HUES48 (cell line): ENCODE measurements around the gene RBM5.

Source experiments
- H3K27ac ChIP-seq: one replicate; pipeline ENCODE4 v1.7.0; 2013; ENCODE audit warnings: low read depth, low read length, inconsistent platforms
- H3K27me3 ChIP-seq: 2 replicates; pipeline ENCODE4 v1.6.1; 2013; ENCODE audit warnings: mild to moderate bottlenecking, low read length; ENCODE audit not compliant: control insufficient read depth, insufficient read depth
- H3K36me3 ChIP-seq: 2 replicates; pipeline ENCODE4 v1.6.1; 2013; ENCODE audit warnings: low read length; ENCODE audit not compliant: control insufficient read depth, insufficient read depth
- H3K4me1 ChIP-seq: 2 replicates; pipeline ENCODE4 v1.6.1; 2013; ENCODE audit warnings: mild to moderate bottlenecking, low read length; ENCODE audit not compliant: control insufficient read depth, insufficient read depth
- H3K4me3 ChIP-seq: 2 replicates; pipeline ENCODE4 v1.5.1; 2013; ENCODE audit warnings: mild to moderate bottlenecking, low read depth, low read length
- H3K9ac ChIP-seq: 2 replicates; pipeline ENCODE4 v1.6.1; 2013; ENCODE audit warnings: mild to moderate bottlenecking, low read depth, low read length, moderate library complexity
- H3K9me3 ChIP-seq: 2 replicates; pipeline ENCODE4 v1.6.1; 2013; ENCODE audit warnings: low read length; ENCODE audit not compliant: control insufficient read depth, insufficient read depth

The RBM5 gene

GRCh38 chr3:50163572-50164455 is 75.1 kb downstream of the RBM5 start:
- Histone ChIP-seq H3K4me3 (no peak overlapping the region), H3K36me3 (peaks cover 43% of the 10 kb centered on the region), H3K27me3 (no peaks in the 10 kb centered on the region), H3K27ac (no peak overlapping the region), H3K4me1 (peaks cover 29% of the 10 kb centered on the region), H3K9me3 (no peaks in the 10 kb centered on the region), H3K9ac (no peak overlapping the region)

GRCh38 chr3:50164481-50164880 is 75.8 kb downstream of the RBM5 start:
- Histone ChIP-seq H3K9me3 (no peaks in the 10 kb centered on the region), H3K4me3 (no peak overlapping the region), H3K27ac (no peak overlapping the region), H3K9ac (no peak overlapping the region), H3K36me3 (peaks cover 38% of the 10 kb centered on the region), H3K27me3 (no peaks in the 10 kb centered on the region), H3K4me1 (peaks cover 25% of the 10 kb centered on the region)

- Histone ChIP-seq H3K27me3 (no peaks in the 10 kb centered on the region), H3K4me3 (no peak overlapping the region), H3K9ac (no peak overlapping the region), H3K27ac (no peak overlapping the region), H3K9me3 (no peaks in the 10 kb centered on the region), H3K4me1 (peaks cover 26% of the 10 kb centered on the region), H3K36me3 (peaks cover 30% of the 10 kb centered on the region)
Measured at GRCh38 chr3:50164984-50165909, 76.5 kb downstream of the RBM5 start.

DNA sequence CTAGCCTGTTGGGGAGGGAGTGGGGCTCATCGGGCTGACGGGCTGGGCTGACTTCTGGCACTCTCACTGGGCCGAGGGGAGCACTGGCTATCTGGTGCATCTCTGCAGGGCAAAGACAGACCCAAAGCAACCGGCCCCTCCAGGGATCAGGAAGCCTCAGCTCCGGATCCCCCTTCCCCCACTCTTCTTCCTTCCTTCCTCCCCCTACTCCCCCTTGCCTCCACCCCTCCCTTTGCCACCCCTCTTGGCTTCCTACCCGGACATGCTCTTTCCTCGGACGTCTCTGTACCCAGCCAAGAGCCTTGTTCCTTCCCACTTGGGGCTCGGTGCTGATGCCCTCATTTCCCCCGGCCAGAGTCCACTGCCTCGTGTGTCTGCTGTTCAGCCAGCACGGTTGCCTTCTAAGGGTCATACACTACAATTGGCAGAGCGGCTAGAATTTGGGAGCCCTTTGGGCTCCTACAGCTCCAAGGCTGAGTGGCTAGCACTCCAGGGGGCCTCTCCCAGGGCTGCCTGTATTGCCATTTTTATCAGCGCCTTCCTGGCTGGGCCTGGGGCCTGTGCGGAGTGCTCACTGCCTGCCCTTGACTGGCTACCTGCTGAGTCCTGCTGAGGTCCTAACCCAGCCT is 77.3 kb downstream of the RBM5 start:
- Histone ChIP-seq H3K27me3 (no peaks in the 10 kb centered on the region), H3K27ac (peak overlapping the region; percentile 33), H3K9ac (no peak overlapping the region), H3K4me3 (no peak overlapping the region), H3K9me3 (no peaks in the 10 kb centered on the region), H3K36me3 (peaks cover 27% of the 10 kb centered on the region), H3K4me1 (peaks cover 31% of the 10 kb centered on the region)

DNA sequence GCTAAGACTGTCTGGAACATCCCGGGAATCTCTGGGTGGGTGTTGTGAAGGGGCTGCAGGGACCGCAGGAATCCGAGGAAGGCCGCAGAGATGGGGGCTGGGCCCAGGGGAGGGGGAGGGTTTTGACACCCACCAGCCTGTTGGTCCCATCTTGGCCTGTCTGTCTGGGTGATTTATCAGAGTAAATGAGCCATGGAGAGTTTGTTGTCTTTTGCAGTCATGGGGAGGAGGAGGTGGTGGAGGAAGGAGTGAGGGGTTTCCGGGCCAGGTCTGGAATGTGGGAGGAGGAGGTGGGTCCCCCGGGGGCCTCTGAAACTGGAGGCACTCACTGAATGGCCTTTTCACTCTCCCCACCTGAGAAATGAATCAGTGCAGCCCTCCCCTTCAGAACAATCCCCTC is 77.9 kb downstream of the RBM5 start:
- Histone ChIP-seq H3K27me3 (no peaks in the 10 kb centered on the region), H3K36me3 (peaks cover 21% of the 10 kb centered on the region; the same call in 1 of the 2 replicates), H3K27ac (peak overlapping the region; percentile 45), H3K9me3 (no peaks in the 10 kb centered on the region), H3K9ac (no peak overlapping the region), H3K4me1 (peaks cover 31% of the 10 kb centered on the region), H3K4me3 (no peak overlapping the region)

GRCh38 chr3:50167069-50167840 is 78.5 kb downstream of the RBM5 start:
- H3K9ac ChIP-seq: no peak overlapping the region
- no peaks in the 10 kb centered on the region for H3K27me3 ChIP-seq

GRCh38 chr3:50167841-50168209 is 79.1 kb downstream of the RBM5 start:
- Histone ChIP-seq H3K9ac (no peak overlapping the region), H3K4me3 (no peak overlapping the region), H3K9me3 (no peaks in the 10 kb centered on the region), H3K27ac (no peak overlapping the region), H3K27me3 (no peaks in the 10 kb centered on the region), H3K36me3 (peaks cover 11% of the 10 kb centered on the region; the same call in 1 of the 2 replicates), H3K4me1 (peaks cover 31% of the 10 kb centered on the region)

More at GRCh38 chr3:50167069-50167840, 78.5 kb downstream of the RBM5 start:
- peaks cover 31% of the 10 kb centered on the region for H3K4me1 ChIP-seq
- H3K9me3 ChIP-seq: no peaks in the 10 kb centered on the region
- H3K36me3 ChIP-seq: peaks cover 14% of the 10 kb centered on the region; the same call in 1 of the 2 replicates
- H3K27ac ChIP-seq: peak overlapping the region; percentile 45
- no peak overlapping the region for H3K4me3 ChIP-seq

DNA sequence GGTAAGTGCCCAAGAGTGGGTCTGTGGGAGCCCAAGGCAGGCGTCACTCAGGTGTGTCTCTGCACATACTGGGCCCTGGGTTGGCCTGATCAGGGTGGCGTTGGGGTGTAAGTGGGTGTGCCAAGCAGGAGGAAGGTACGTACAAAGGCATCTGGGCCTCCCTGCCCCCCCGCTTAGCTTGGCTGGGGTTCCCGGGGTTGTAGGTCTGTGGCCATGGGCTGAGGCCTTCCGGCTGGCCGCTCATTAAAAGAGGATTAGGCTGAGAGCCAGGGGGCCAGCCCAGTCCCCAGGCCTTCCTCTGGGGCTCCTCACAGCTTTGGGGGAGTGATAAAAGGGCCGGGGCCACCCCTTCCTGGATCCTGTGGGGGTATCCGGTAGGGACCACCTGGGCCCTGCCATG is 79.7 kb downstream of the RBM5 start:
- H3K9ac ChIP-seq: no peak overlapping the region
- H3K4me1 ChIP-seq: peaks cover 31% of the 10 kb centered on the region
- no peaks in the 10 kb centered on the region for H3K27me3 ChIP-seq
- no peak overlapping the region for H3K27ac ChIP-seq
- H3K9me3 ChIP-seq: no peaks in the 10 kb centered on the region
- no peak overlapping the region for H3K4me3 ChIP-seq
- peaks cover 6% of the 10 kb centered on the region; the same call in 1 of the 2 replicates for H3K36me3 ChIP-seq
